H1 (cell line): ENCODE results near the gene SECISBP2L. TPM values are rescaled to one million over a fixed set of nuclear protein-coding genes. Genes with fewer than 3 reads are reported as not detected.

Source experiments
- CTCF ChIA-PET: fragments of 300-600 bp; sonication (Branson Sonifier 250); formaldehyde crosslinking; loops from one replicate; lab custom pipeline; 2021; ENCODE audit not compliant: partially characterized antibody; lab: Charles Lee
- POLR2A ChIA-PET: fragments of 300-600 bp; sonication (Branson Sonifier 250); formaldehyde crosslinking; loops from one replicate; lab custom pipeline; 2021; ENCODE audit warnings: inconsistent platforms; ENCODE audit not compliant: partially characterized antibody; lab: Charles Lee
- DNase-seq, 2 experiments: peaks; one replicate each; pipeline versions ENCODE4 v3.0.0 to v3.0.0-alpha.2; 2010 to 2022; ENCODE audit warnings: low spot score in 2 of 2, low read depth in 1 of 2, mixed read lengths in 1 of 2
- FAIRE-seq: peaks from 2 replicates; lab custom pipeline; 2011; peaks lifted over from hg19 to GRCh38; lab: Jason Lieb, UNC
- H2AFZ ChIP-seq: 2 replicates; pipeline ENCODE4 v1.8.1; 2012; ENCODE audit warnings: low read length, inconsistent platforms
- H2AK5ac ChIP-seq: 2 replicates; pipeline ENCODE4 v1.6.1; 2013; ENCODE audit warnings: low read depth, low read length
- H2BK120ac ChIP-seq: replicated peaks from 2 replicates; pipeline ENCODE3; 2013; ENCODE audit warnings: low read depth, low read length, inconsistent platforms
- H2BK12ac ChIP-seq: 2 replicates; pipeline ENCODE4 v1.6.1; 2013; ENCODE audit warnings: low read depth, low read length
- H2BK15ac ChIP-seq: 2 replicates; pipeline ENCODE4 v1.6.1; 2013; ENCODE audit warnings: low read length
- H2BK20ac ChIP-seq: 2 replicates; pipeline ENCODE4 v1.6.1; 2013; ENCODE audit warnings: low read length
- H2BK5ac ChIP-seq: 2 replicates; pipeline ENCODE4 v1.6.1; 2013; ENCODE audit warnings: low read depth, low read length
- H3K14ac ChIP-seq: 2 replicates; pipeline ENCODE4 v1.6.1; 2013; ENCODE audit warnings: inconsistent platforms; ENCODE audit not compliant: insufficient read length
- H3K18ac ChIP-seq: 2 replicates; pipeline ENCODE4 v1.6.1; 2013; ENCODE audit warnings: low read length; ENCODE audit errors: extremely low read depth
- H3K23ac ChIP-seq: 2 replicates; pipeline ENCODE4 v1.6.1; 2013; ENCODE audit warnings: inconsistent platforms; ENCODE audit not compliant: insufficient read length
- H3K23me2 ChIP-seq: 2 replicates; pipeline ENCODE4 v1.6.1; 2013; ENCODE audit warnings: low read depth, low read length
- H3K27ac ChIP-seq: 2 replicates; pipeline ENCODE4 v1.6.1; 2011; ENCODE audit warnings: low read depth, low read length, inconsistent platforms
- H3K27me3 ChIP-seq, 4 experiments: replicated peaks in 1 of 4; 1 replicate in 1 of 4; 2 replicates in 3 of 4; pipeline versions ENCODE4 v1.6.1 to v1.8.1; 2011 to 2013; ENCODE audit warnings: low read length in 3 of 4, mild to moderate bottlenecking in 3 of 4, inconsistent platforms in 2 of 4, mixed read lengths in 2 of 4, moderate library complexity in 1 of 4; ENCODE audit not compliant: control insufficient read depth in 3 of 4, insufficient read depth in 3 of 4; ENCODE audit errors: extremely low read depth in 1 of 4
- H3K36me3 ChIP-seq, 4 experiments: 2 replicates each; pipeline versions ENCODE4 v1.6.1 to v1.8.1; 2011 to 2013; ENCODE audit warnings: mild to moderate bottlenecking in 4 of 4, low read length in 3 of 4, moderate library complexity in 2 of 4, control low read depth in 1 of 4, inconsistent platforms in 1 of 4; ENCODE audit not compliant: insufficient read depth in 4 of 4, control insufficient read depth in 2 of 4
- H3K4ac ChIP-seq: replicated peaks from 2 replicates; pipeline ENCODE3; 2013; ENCODE audit warnings: low read length, low read depth, mixed read lengths, inconsistent platforms; ENCODE audit not compliant: insufficient read length
- H3K4me1 ChIP-seq, 4 experiments: replicated peaks in 1 of 4; 1 replicate in 1 of 4; 2 replicates in 3 of 4; pipeline versions ENCODE4 v1.6.1 to v1.8.1; 2011 to 2013; ENCODE audit warnings: low read length in 3 of 4, inconsistent platforms in 2 of 4, mixed read lengths in 1 of 4; ENCODE audit not compliant: insufficient read depth in 4 of 4, control insufficient read depth in 3 of 4
- H3K4me2 ChIP-seq, 2 experiments: 2 replicates each; pipeline versions ENCODE4 v1.6.1 to v1.8.1; 2011 to 2013; ENCODE audit warnings: low read depth in 2 of 2, low read length in 2 of 2, control low read depth in 1 of 2, inconsistent platforms in 1 of 2, mild to moderate bottlenecking in 1 of 2; ENCODE audit not compliant: insufficient read depth in 1 of 2
- H3K4me3 ChIP-seq, 4 experiments: fragments of 200-600, 300-600 bp in 1 of 4; sonication (generic), shearing (Covaris generic), sonication (Bioruptor Twin) in 1 of 4; 2 replicates each; pipeline versions ENCODE4 v1.5.1 to v1.8.1; 2011 to 2016; ENCODE audit warnings: low read length in 4 of 4, low read depth in 3 of 4, control low read depth in 2 of 4, inconsistent platforms in 2 of 4, mild to moderate bottlenecking in 2 of 4, mixed read lengths in 1 of 4, moderate library complexity in 1 of 4; ENCODE audit not compliant: insufficient read depth in 2 of 4; ENCODE audit errors: extremely low read depth in 1 of 4
- H3K56ac ChIP-seq: replicated peaks from 2 replicates; pipeline ENCODE3; 2013; ENCODE audit warnings: low read depth, mild to moderate bottlenecking, mixed read lengths, low read length, inconsistent platforms; ENCODE audit not compliant: insufficient read length
- H3K79me1 ChIP-seq: 2 replicates; pipeline ENCODE4 v1.6.1; 2013; ENCODE audit warnings: low read depth, low read length, control low read depth
- H3K79me2 ChIP-seq, 2 experiments: 2 replicates each; pipeline versions ENCODE4 v1.6.1 to v1.8.1; 2012 to 2013; ENCODE audit warnings: low read length in 2 of 2, mild to moderate bottlenecking in 2 of 2, inconsistent platforms in 1 of 2; ENCODE audit not compliant: insufficient read depth in 2 of 2, control insufficient read depth in 1 of 2
- H3K9ac ChIP-seq, 4 experiments: replicated peaks in 1 of 4; 1 replicate in 1 of 4; 2 replicates in 3 of 4; pipeline versions ENCODE4 v1.6.1 to v1.8.1; 2011 to 2013; ENCODE audit warnings: low read depth in 3 of 4, low read length in 3 of 4, control low read depth in 2 of 4, mild to moderate bottlenecking in 2 of 4, moderate library complexity in 2 of 4, inconsistent platforms in 1 of 4; ENCODE audit errors: extremely low read depth in 1 of 4
- H3K9me3 ChIP-seq, 2 experiments: 2 replicates each; pipeline versions ENCODE4 v1.6.1 to v1.8.1; 2012 to 2013; ENCODE audit warnings: mild to moderate bottlenecking in 2 of 2, moderate library complexity in 2 of 2, control low read depth in 1 of 2, inconsistent platforms in 1 of 2, low read depth in 1 of 2, low read length in 1 of 2, mixed read lengths in 1 of 2; ENCODE audit not compliant: insufficient read depth in 2 of 2
- H4K20me1 ChIP-seq, 2 experiments: replicated peaks in 1 of 2; 2 replicates each; pipeline versions ENCODE3 to v1.8.1; 2011 to 2013; ENCODE audit warnings: inconsistent platforms in 2 of 2, low read length in 2 of 2, mild to moderate bottlenecking in 1 of 2; ENCODE audit not compliant: insufficient read depth in 2 of 2, control insufficient read depth in 1 of 2
- H4K5ac ChIP-seq: 2 replicates; pipeline ENCODE4 v1.6.1; 2013; ENCODE audit warnings: low read length, low read depth, mixed read lengths, inconsistent platforms; ENCODE audit not compliant: insufficient read length
- H4K8ac ChIP-seq: 2 replicates; pipeline ENCODE4 v1.8.0; 2013; ENCODE audit warnings: mild to moderate bottlenecking, moderate library complexity, low read length, inconsistent platforms; ENCODE audit not compliant: insufficient read depth; ENCODE audit errors: extremely low read depth
- H4K91ac ChIP-seq: replicated peaks from 2 replicates; pipeline ENCODE3; 2013; ENCODE audit warnings: low read length, mixed read lengths, inconsistent platforms; ENCODE audit not compliant: insufficient read length
- CREB1 ChIP-seq: IDR thresholded peaks from 2 replicates; pipeline ENCODE4 v1.6.1; 2012; ENCODE audit warnings: inconsistent platforms
- GABPA ChIP-seq: IDR thresholded peaks from 2 replicates; pipeline ENCODE4 v1.6.1; 2011; ENCODE audit warnings: mild to moderate bottlenecking, low read length, moderate library complexity, borderline replicate concordance; ENCODE audit not compliant: insufficient read depth
- HDAC6 ChIP-seq: IDR thresholded peaks from one replicate; pipeline ENCODE4 v1.7.1; 2012; ENCODE audit warnings: low read depth, mild to moderate bottlenecking, inconsistent platforms, low read length, moderate library complexity
- MAFK ChIP-seq: IDR thresholded peaks from 2 replicates; pipeline ENCODE4 v1.6.1; 2012; ENCODE audit warnings: low read depth, mild to moderate bottlenecking, improper control_type of control experiment, low read length
- NANOG ChIP-seq: IDR thresholded peaks from 2 replicates; pipeline ENCODE4 v1.6.1; 2011; ENCODE audit warnings: low read length, low read depth, mild to moderate bottlenecking, inconsistent platforms; ENCODE audit not compliant: insufficient read depth, poor library complexity, severe bottlenecking
- RNF2 ChIP-seq: fragments of 200-900, 300-1000 bp; sonication (generic); IDR thresholded peaks from 2 replicates; pipeline ENCODE4 v1.7.1; 2016; ENCODE audit warnings: borderline replicate concordance, low read depth, mild to moderate bottlenecking, antibody characterized with exemption, low read length; ENCODE audit not compliant: poor library complexity, severe bottlenecking; ENCODE audit errors: missing control alignments
- SIN3A ChIP-seq, 2 experiments: IDR thresholded peaks in 1 of 2; conservative IDR thresholded peaks in 1 of 2; 2 replicates each; pipeline ENCODE4 v1.6.1; 2011 to 2012; ENCODE audit warnings: low read length in 2 of 2, improper control_type of control experiment in 1 of 2, low read depth in 1 of 2, mild to moderate bottlenecking in 1 of 2
- SIRT6 ChIP-seq: IDR thresholded peaks from one replicate; pipeline ENCODE4 v1.7.1; 2012; ENCODE audit warnings: low read length, inconsistent platforms
- TAF1 ChIP-seq: IDR thresholded peaks from 2 replicates; pipeline ENCODE4 v1.6.1; 2011; ENCODE audit warnings: mild to moderate bottlenecking, low read depth, low read length
- YY1 ChIP-seq: IDR thresholded peaks from 2 replicates; pipeline ENCODE4 v1.6.1; 2011; ENCODE audit warnings: low read depth, mild to moderate bottlenecking, low read length
- WGBS, 2 experiments: shearing (Covaris generic) in 1 of 2; methylation state at CpG; one replicate each; pipeline versions ENCODE4 v1.1.6 to v1.1.7; 2013 to 2015; ENCODE audit warnings: low lambda C conversion rate in 2 of 2, mixed read lengths in 2 of 2, inconsistent platforms in 1 of 2, low coverage in 1 of 2, missing lambda C conversion rate in 1 of 2; ENCODE audit not compliant: insufficient replicate concordance in 2 of 2, insufficient coverage in 1 of 2, insufficient read length in 1 of 2; ENCODE audit errors: extremely low coverage in 1 of 2, missing lambda C conversion rate in 1 of 2; 5-methylcytosine and 5-hydroxymethylcytosine counted together
- polyA plus RNA-seq, 7 experiments: library from polyadenylated mRNA; depleted of rRNA in 3 of 7; stranded (reverse) in 5 of 7; unstranded in 2 of 7; fragments of >200 nt in 5 of 7; fragments of 200-250 nt in 2 of 7; gene quantifications; 1 replicate in 5 of 7; 2 replicates in 1 of 7; 4 replicates in 1 of 7; pipeline versions ENCODE4 v1.2.1 to v1.2.3, GENCODE V29; 2011 to 2013; ENCODE audit warnings: missing spikeins in 2 of 7, mixed read lengths in 2 of 7
- total RNA-seq: library from RNA; stranded (reverse); fragmentation: NEBNext Ultra II Directional; extraction: Animal tissue kit (Norgen Biotek cat#: 25700); gene quantifications from 2 replicates; pipeline ENCODE4 v1.2.1, GENCODE V29; 2021

Gene SECISBP2L
- total and polyA plus RNA-seq, 2 of the 8 experiments (the other 6 are each of a cell fraction or from before 2014, with no cell fraction given), result 7.6 to 22.8 TPM

DNA sequence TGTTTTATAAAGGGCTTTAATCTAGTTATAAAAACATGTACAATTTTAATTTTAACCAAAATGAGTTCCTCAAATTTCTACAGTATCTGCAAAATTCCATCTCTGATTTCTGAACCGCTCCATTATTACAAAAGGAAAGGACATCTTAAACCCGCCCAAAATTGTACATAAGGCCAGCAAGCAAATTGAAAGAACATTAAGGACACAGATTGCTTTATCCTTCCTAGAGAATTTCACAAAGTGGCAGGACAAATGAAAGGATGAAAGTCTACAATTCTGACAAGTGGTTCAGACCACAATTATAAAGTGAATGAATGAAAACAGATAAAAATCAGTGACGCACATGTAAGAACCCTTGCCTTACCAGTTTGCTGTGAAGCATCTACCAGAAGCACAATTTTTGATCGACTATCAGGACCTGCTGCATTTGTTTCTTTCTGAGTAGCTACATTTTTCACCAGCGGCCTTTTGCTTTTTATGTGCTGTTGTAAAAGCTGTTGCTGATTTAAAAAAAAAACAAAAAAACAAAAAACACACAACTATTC, 13.6 kb downstream of the SECISBP2L start:
- no peak overlapping the region for H3K27ac ChIP-seq
- no peak overlapping the region for H2BK12ac ChIP-seq
- peaks cover 0 to 4% of the 10 kb centered on the region in 2 experiments; a peak in 1 of 4 replicates for H3K79me2 ChIP-seq
- H3K27me3 ChIP-seq, result no peaks in the 10 kb centered on the region
- no peak overlapping the region for H3K9ac ChIP-seq
- no peaks in the 10 kb centered on the region for H3K9me3 ChIP-seq
- DNase-seq (no peak), FAIRE-seq (no peak)
- H3K14ac ChIP-seq, result no peak overlapping the region
- H3K56ac ChIP-seq, result no peak overlapping the region
- H3K23ac ChIP-seq, result no peak overlapping the region
- WGBS, 2 experiments, result 92% methylated on average over 5 of the region's 5 CpGs; no CpG with 5 or more reads in 1 of the 2 experiments
- CTCF ChIA-PET, result no interaction called here
- no peak overlapping the region for H2AK5ac ChIP-seq
- no peak overlapping the region for H3K4me3 ChIP-seq
- no peak overlapping the region for H3K4ac ChIP-seq
- POLR2A ChIA-PET, result no interaction called here
- no peak overlapping the region for H2AFZ ChIP-seq
- no peaks in the 10 kb centered on the region for H4K20me1 ChIP-seq
- no peak overlapping the region for H4K91ac ChIP-seq
- no peak overlapping the region for H4K8ac ChIP-seq
- peaks cover 3 to 16% (median 9%) of the 10 kb centered on the region in 4 experiments; a peak in 5 of 8 replicates for H3K36me3 ChIP-seq
- H3K4me2 ChIP-seq, result no peak overlapping the region
- H4K5ac ChIP-seq, result no peak overlapping the region
- H2BK120ac ChIP-seq, result no peak overlapping the region
- H3K23me2 ChIP-seq, result no peaks in the 10 kb centered on the region
- H2BK5ac ChIP-seq, result no peak overlapping the region
- no peak overlapping the region for H2BK15ac ChIP-seq
- no peak overlapping the region for H2BK20ac ChIP-seq
- H3K18ac ChIP-seq, result no peak overlapping the region
- H3K79me1 ChIP-seq, result no peaks in the 10 kb centered on the region
- no peaks in the 10 kb centered on the region for H3K4me1 ChIP-seq
- TF ChIP-seq GABPA (no peak), CREB1 (no peak), MAFK (no peak), YY1 (no peak), TAF1 (no peak), SIRT6 (no peak), NANOG (no peak), RNF2 (no peak), SIN3A (conservative IDR thresholded peaks at IDR 0.05 in 1 of 2, IDR thresholded peaks at IDR 0.05 in 1 of 2; ENCODE audit: low read depth in 1 of 2, low read length in 2 of 2) (no peak), HDAC6 (no peak)
